A549 treated with Hydrocortisone at 1 μM for 4 hours (cell line): ENCODE measurements around the gene API5. TPM values are rescaled to one million over a fixed set of nuclear protein-coding genes. Genes with fewer than 3 reads are reported as not detected.

Source experiments
- total RNA-seq: library from RNA; stranded (reverse); fragments of 200-300 nt; extraction: Qiagen RNA extraction; gene quantifications from 5 replicates; pipeline ENCODE4 v1.2.3, GENCODE V29; 2022

Gene API5
- 58.1 to 97.6 TPM (median 67.8 TPM) in 5 replicates for total RNA-seq

DNA sequence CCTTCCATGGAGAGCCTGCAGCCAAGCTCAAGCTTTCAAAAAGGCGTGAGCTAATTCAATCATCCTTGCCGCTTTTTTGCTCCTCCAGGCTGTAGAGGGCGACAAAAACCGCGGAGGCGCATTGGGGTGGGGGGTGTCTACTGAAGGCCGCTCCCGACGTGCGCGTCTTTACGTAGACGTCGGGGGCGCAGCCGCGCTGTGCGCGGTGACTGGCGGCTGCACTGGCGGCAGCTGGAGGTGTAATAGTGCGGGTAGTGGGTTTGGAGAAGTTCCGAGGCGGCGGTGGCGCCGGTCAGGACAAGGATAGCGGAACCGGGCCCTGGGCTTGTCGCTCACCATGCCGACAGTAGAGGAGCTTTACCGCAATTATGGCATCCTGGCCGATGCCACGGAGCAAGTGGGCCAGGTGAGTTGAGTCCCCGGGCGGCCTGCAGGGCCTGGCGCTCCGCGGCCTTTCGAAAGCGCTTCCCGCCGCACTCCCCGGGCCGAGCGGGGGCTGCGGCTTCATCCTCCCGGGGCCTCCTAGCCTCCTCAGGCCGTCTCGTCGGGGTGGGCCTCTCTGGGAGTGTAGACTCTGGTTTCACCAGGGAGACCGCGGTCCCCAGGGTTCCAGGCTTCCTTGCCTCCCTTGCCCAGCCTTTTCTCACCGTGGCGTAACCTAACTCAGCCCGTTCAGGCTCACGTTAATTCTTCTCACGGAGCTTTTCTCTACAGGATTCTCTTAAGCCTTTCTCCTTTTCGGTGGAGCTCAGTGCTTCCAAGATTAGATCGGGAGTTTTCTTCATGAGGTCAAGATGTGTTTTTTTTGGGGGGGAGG, at the start of gene API5:
Gene API5, plus strand, starts transcription at position 206 of the 817 bp plus-strand sequence. Its CDS starts 132 bp downstream, at position 338.

DNA sequence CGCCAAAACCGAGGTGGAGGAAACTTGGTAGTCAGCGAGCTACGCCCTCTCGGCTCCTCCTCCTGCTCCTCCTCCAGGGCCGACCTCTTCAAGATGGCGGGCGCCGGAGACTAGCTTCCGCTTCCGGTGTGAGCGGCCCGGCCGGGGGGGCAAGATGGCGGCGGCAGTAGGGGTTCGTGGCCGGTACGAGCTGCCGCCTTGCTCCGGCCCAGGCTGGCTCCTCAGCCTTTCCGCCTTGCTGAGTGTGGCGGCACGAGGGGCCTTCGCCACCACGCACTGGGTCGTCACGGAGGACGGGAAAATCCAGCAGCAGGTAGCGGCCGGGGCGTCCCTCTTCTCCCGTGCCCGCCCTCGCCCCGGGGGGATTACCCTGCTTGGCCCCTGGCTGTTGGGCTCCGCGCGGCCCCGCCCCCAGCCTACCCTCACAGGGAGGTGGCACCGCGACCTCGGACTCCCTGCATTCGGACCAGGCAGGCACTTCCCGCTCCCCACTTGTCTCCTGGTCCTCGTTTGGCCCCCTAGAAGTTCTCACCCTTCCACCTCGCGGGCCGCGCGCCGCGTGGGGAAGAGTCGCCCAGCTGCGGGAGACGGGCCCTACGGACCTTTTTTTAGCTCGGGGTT, 47.1 kb downstream of the API5 start, which contains the start of gene TTC17:
Gene TTC17, plus strand, starts transcription at position 120 of the 621 bp plus-strand sequence. Its CDS starts 35 bp downstream, at position 155.

Other genes starting within 250 kb of the API5 start
- 25.9 to 35.6 TPM (median 27.7 TPM) in 5 replicates for gene TTC17, start 46.9 kb downstream of the API5 start, total RNA-seq